MCF 10A (cell line): ENCODE results near the gene ENTPD6. TPM values are rescaled to one million over a fixed set of nuclear protein-coding genes. Genes with fewer than 3 reads are reported as not detected.
"Not testable (repeated sequence)": the region's sequence is repeated elsewhere in the genome, so short reads cannot be mapped to it uniquely, and the experiment has no call there.

Experiments
- BruUV-seq: library from RNA; stranded (reverse); fragments of 400-500 nt; replicated peaks from 2 replicates; lab custom pipeline; 2021; lab: Mats Ljungman, UMichigan
- CTCF ChIA-PET: fragments of 300-600 bp; sonication (Branson Sonifier 250); formaldehyde crosslinking; extraction: SDS; loops from one replicate; lab custom pipeline; 2021; ENCODE audit warnings: antibody characterized with exemption, inconsistent platforms; lab: Yijun Ruan, JAX
- POLR2A ChIA-PET: fragments of 300-600, 350-650 bp; sonication (Branson Sonifier 250); formaldehyde crosslinking; extraction: SDS; loops from one replicate; lab custom pipeline; 2020; ENCODE audit warnings: antibody characterized with exemption, inconsistent platforms; lab: Yijun Ruan, JAX
- DNase-seq: peaks from one replicate; pipeline ENCODE4 v3.0.0-alpha.2; 2018; ENCODE audit not compliant: unreplicated experiment
- H3K27ac Mint-ChIP-seq: one replicate; pipeline ENCODE4 v1.8.0; 2022; ENCODE audit warnings: mild to moderate bottlenecking, low read depth, mixed read lengths; ENCODE audit not compliant: unreplicated experiment
- H3K27me3 Mint-ChIP-seq: one replicate; pipeline ENCODE4 v1.8.0; 2022; ENCODE audit warnings: mixed read lengths; ENCODE audit not compliant: insufficient read depth, unreplicated experiment
- H3K36me3 Mint-ChIP-seq: one replicate; pipeline ENCODE4 v1.8.0; 2022; ENCODE audit warnings: mild to moderate bottlenecking, moderate library complexity, mixed read lengths; ENCODE audit not compliant: insufficient read depth, unreplicated experiment
- H3K4me1 Mint-ChIP-seq: one replicate; pipeline ENCODE4 v1.8.0; 2022; ENCODE audit warnings: mixed read lengths; ENCODE audit not compliant: insufficient read depth, unreplicated experiment
- H3K4me3 Mint-ChIP-seq: one replicate; pipeline ENCODE4 v1.8.0; 2022; ENCODE audit warnings: mild to moderate bottlenecking, moderate library complexity, mixed read lengths; ENCODE audit not compliant: unreplicated experiment
- H3K9me3 Mint-ChIP-seq: one replicate; pipeline ENCODE4 v1.8.0; 2022; ENCODE audit warnings: mixed read lengths; ENCODE audit not compliant: unreplicated experiment
- CTCF ChIP-seq: fragments of 200-600 bp; IDR thresholded peaks from one replicate; pipeline ENCODE4 v1.8.0; 2022; ENCODE audit warnings: antibody characterized with exemption, mild to moderate bottlenecking; ENCODE audit not compliant: unreplicated experiment
- intact Hi-C: fragments of 100-400 bp; cut with micrococcal nuclease; formaldehyde crosslinking; loops from 2 replicates; pipeline ENCODE4 v1.14.1; 2022
- total RNA-seq: library from RNA; stranded (reverse); gene quantifications from 2 replicates; pipeline ENCODE4 v1.2.3, GENCODE V29; 2022

Gene ENTPD6
- total RNA-seq, 1 experiment from 2014 or later, result 98.0 TPM

GRCh38 chr20:25160467-25160866 is 35.0 kb upstream of the ENTPD6 start:
- DNase-seq, result no peak
- ChIA-PET CTCF (interaction anchor here (1.3 kb wide), 1 partner anchor 28 kb away, joined by 3 read pairs; no protein-coding TSS in a partner anchor), POLR2A (interaction anchor here (0.7 to 1.5 kb wide), 4 partner anchors 9 to 167 kb away, joined by 3 to 6 read pairs (median 4); partner anchors contain the start of gene PYGB)
- Mint-ChIP-seq H3K4me3 (no peak overlapping the region), H3K27ac (no peak overlapping the region), H3K36me3 (peaks cover 6% of the 10 kb centered on the region), H3K4me1 (no peaks in the 10 kb centered on the region), H3K27me3 (no peaks in the 10 kb centered on the region), H3K9me3 (no peaks in the 10 kb centered on the region)
- TF ChIP-seq CTCF, result no peak
- no TSS peak for BruUV-seq
- intact Hi-C loops, result no loop called here

- ChIA-PET POLR2A (interaction anchor here (0.9 to 1.5 kb wide), 2 partner anchors 15 to 167 kb away, joined by 4 to 6 read pairs; no protein-coding TSS in a partner anchor), CTCF (interaction anchor here (2.2 kb wide), 1 partner anchor 18 kb away, joined by 8 read pairs; no protein-coding TSS in a partner anchor)
- no peaks in the 10 kb centered on the region for H3K27me3 Mint-ChIP-seq
- no peak overlapping the region for H3K27ac Mint-ChIP-seq
- no peaks in the 10 kb centered on the region for H3K9me3 Mint-ChIP-seq
- no peaks in the 10 kb centered on the region for H3K4me1 Mint-ChIP-seq
- no peak for DNase-seq
- no peak for TF ChIP-seq CTCF
- peaks cover 6% of the 10 kb centered on the region for H3K36me3 Mint-ChIP-seq
- no peak overlapping the region for H3K4me3 Mint-ChIP-seq
- intact Hi-C loops, result no loop called here
- no TSS peak for BruUV-seq
Measured at GRCh38 chr20:25160897-25161296, 34.6 kb upstream of the ENTPD6 start.

GRCh38 chr20:25165128-25165527 is 30.4 kb upstream of the ENTPD6 start:
- ChIA-PET CTCF (interaction anchor here (0.6 to 1.1 kb wide), 3 partner anchors 15 to 1714 kb away, joined by 3 to 4 read pairs (median 3); no protein-coding TSS in a partner anchor), POLR2A (no interaction called here)
- BruUV-seq, result no TSS peak
- Mint-ChIP-seq H3K9me3 (no peaks in the 10 kb centered on the region), H3K4me1 (no peaks in the 10 kb centered on the region), H3K4me3 (no peak overlapping the region), H3K27me3 (peaks cover 21% of the 10 kb centered on the region), H3K27ac (no peak overlapping the region), H3K36me3 (peaks cover 6% of the 10 kb centered on the region)
- intact Hi-C loops, result no loop called here
- no peak for DNase-seq
- TF ChIP-seq CTCF, result no peak

GRCh38 chr20:25166105-25166782 is 29.3 kb upstream of the ENTPD6 start:
- H3K4me1 Mint-ChIP-seq, H3K27ac Mint-ChIP-seq, intact Hi-C loops, BruUV-seq, H3K9me3 Mint-ChIP-seq, H3K36me3 Mint-ChIP-seq, H3K4me3 Mint-ChIP-seq, DNase-seq: not testable (repeated sequence)
- ChIA-PET POLR2A (interaction anchor here (0.6 to 1.6 kb wide), 3 partner anchors 10 to 69 kb away, joined by 3 to 6 read pairs (median 4); no protein-coding TSS in a partner anchor), CTCF (interaction anchor here (0.6 to 1.5 kb wide), 6 partner anchors 9 to 341 kb away, joined by 3 to 8 read pairs (median 5); no protein-coding TSS in a partner anchor)
- peaks cover 21% of the 10 kb centered on the region for H3K27me3 Mint-ChIP-seq
